Neural crest cell (in vitro differentiated cells): ENCODE results near the gene DDIAS. TPM values are rescaled to one million over a fixed set of nuclear protein-coding genes. Genes with fewer than 3 reads are reported as not detected.
"Not testable (repeated sequence)": the region's sequence is repeated elsewhere in the genome, so short reads cannot be mapped to it uniquely, and the experiment has no call there.

Source experiments
- DNase-seq: peaks from one replicate; pipeline ENCODE4 v3.0.0; 2021; ENCODE audit warnings: low read depth, mixed read lengths, low spot score
- H3K27ac Mint-ChIP-seq: one replicate; pipeline ENCODE4 v1.8.0; 2021; ENCODE audit warnings: mild to moderate bottlenecking, mixed read lengths; ENCODE audit not compliant: unreplicated experiment
- H3K27me3 Mint-ChIP-seq: 2 replicates; pipeline ENCODE4 v1.8.0; 2021; ENCODE audit warnings: low read depth, mild to moderate bottlenecking, mixed read lengths
- H3K36me3 Mint-ChIP-seq: 2 replicates; pipeline ENCODE4 v1.8.0; 2021; ENCODE audit warnings: low read depth, mild to moderate bottlenecking, mixed read lengths
- H3K4me1 Mint-ChIP-seq: 2 replicates; pipeline ENCODE4 v1.8.0; 2021; ENCODE audit warnings: mixed read lengths
- H3K4me3 Mint-ChIP-seq: one replicate; pipeline ENCODE4 v1.8.0; 2021; ENCODE audit warnings: mild to moderate bottlenecking, mixed read lengths
- H3K9me3 Mint-ChIP-seq: 2 replicates; pipeline ENCODE4 v1.8.0; 2021; ENCODE audit warnings: mixed read lengths
- long read RNA-seq: library from polyadenylated mRNA; unstranded; transcript quantifications from one replicate; pipeline ENCODE4 v2.0.0, GENCODE V29; 2020
- total RNA-seq: library from RNA; stranded (reverse); gene quantifications from 2 replicates; pipeline ENCODE4 v1.2.1, GENCODE V29; 2021
- TF ChIP-seq, protein P1 (sequence below): fragments of 200-600 bp; sonication (generic); conservative IDR thresholded peaks from 2 replicates; pipeline ENCODE4 v1.5.0; 2021; ENCODE audit warnings: antibody characterized with exemption, mild to moderate bottlenecking

Gene DDIAS, protein sequence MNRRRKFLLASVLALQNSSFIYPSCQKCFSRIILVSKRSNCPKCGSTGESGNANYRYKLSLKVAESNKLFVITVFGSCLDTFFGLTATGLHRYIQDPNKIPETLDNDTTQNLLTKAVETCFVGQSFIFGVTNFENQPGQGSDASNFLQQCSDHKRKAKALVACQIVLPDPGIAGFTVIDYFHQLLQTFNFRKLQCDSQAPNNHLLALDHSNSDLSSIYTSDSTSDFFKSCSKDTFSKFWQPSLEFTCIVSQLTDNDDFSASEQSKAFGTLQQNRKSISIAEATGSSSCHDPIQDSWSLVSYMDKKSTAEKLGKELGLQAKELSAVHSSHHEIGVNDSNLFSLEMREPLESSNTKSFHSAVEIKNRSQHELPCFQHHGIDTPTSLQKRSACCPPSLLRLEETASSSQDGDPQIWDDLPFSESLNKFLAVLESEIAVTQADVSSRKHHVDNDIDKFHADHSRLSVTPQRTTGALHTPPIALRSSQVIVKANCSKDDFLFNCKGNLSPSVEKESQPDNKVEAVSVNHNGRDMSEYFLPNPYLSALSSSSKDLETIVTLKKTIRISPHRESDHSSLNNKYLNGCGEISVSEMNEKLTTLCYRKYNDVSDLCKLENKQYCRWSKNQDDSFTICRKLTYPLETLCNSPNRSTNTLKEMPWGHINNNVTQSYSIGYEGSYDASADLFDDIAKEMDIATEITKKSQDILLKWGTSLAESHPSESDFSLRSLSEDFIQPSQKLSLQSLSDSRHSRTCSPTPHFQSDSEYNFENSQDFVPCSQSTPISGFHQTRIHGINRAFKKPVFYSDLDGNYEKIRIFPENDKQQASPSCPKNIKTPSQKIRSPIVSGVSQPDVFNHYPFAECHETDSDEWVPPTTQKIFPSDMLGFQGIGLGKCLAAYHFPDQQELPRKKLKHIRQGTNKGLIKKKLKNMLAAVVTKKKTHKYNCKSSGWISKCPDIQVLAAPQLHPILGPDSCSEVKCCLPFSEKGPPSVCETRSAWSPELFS
- 22.1 and 23.2 TPM in 2 replicates for total RNA-seq
- long read RNA-seq, transcript DDIAS-202 (5 exons, 607 nt): minor isoform, 26 of 100 reads
- long read RNA-seq, transcript DDIAS-211 (6 exons, 3,533 nt): major isoform, 50 of 100 reads
- long read RNA-seq, partial matches to known transcripts: 4 of 100 reads
- long read RNA-seq, other reads (novel, unspliced or antisense): 15 of 100 reads

DNA sequence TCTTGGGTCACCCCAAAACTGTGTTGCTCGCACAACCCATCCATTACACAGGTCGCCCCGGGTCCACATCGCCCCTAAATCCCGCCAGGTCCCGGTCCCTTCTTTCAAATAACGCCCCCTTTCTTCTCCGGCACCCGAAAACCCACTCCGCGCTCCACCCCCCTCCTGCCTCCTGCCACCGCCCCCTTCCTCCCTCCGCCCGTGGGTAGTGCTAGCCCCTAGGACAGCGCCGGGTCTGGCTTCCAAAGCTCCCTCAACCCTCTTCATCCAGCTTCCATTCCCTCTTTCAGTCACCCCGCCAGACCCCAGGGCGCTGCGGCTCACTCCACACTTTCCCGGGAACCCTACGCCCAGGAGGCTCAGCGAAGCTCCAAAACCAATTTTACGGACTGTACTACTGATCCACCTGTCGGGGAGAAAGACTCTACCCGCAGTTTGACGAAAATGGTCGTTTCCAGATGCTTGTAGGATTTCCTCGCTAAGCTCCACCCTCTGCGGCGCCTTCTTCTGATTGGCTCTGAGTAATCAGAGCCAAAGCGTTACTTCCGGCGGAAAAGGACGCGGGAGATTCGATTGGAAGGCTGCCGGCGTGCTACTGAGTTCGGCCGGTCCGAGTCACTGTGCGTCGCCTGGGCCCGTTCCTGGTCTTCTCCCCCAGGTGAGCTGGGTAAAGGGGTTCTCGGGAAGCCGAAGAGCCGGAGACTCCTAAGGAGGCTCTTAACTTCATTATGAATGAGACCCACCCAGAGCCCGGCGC lies at the start of gene DDIAS:
Gene DDIAS, plus strand, starts transcription at position 572 of the 757 bp plus-strand sequence. CDS start 13,003 bp downstream, outside the sequence.
- H3K27me3 Mint-ChIP-seq: no peaks in the 10 kb centered on the region
- TF ChIP-seq, protein P1, sequence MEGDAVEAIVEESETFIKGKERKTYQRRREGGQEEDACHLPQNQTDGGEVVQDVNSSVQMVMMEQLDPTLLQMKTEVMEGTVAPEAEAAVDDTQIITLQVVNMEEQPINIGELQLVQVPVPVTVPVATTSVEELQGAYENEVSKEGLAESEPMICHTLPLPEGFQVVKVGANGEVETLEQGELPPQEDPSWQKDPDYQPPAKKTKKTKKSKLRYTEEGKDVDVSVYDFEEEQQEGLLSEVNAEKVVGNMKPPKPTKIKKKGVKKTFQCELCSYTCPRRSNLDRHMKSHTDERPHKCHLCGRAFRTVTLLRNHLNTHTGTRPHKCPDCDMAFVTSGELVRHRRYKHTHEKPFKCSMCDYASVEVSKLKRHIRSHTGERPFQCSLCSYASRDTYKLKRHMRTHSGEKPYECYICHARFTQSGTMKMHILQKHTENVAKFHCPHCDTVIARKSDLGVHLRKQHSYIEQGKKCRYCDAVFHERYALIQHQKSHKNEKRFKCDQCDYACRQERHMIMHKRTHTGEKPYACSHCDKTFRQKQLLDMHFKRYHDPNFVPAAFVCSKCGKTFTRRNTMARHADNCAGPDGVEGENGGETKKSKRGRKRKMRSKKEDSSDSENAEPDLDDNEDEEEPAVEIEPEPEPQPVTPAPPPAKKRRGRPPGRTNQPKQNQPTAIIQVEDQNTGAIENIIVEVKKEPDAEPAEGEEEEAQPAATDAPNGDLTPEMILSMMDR: no peak
- H3K4me1 Mint-ChIP-seq: peaks cover 37% of the 10 kb centered on the region
- H3K36me3 Mint-ChIP-seq: no peaks in the 10 kb centered on the region
- H3K9me3 Mint-ChIP-seq: no peaks in the 10 kb centered on the region
- DNase-seq: peak; percentile 83
- H3K27ac Mint-ChIP-seq: peak within 1 kb of the TSS; percentile 95
- peak within 1 kb of the TSS; percentile 99 for H3K4me3 Mint-ChIP-seq

DNA sequence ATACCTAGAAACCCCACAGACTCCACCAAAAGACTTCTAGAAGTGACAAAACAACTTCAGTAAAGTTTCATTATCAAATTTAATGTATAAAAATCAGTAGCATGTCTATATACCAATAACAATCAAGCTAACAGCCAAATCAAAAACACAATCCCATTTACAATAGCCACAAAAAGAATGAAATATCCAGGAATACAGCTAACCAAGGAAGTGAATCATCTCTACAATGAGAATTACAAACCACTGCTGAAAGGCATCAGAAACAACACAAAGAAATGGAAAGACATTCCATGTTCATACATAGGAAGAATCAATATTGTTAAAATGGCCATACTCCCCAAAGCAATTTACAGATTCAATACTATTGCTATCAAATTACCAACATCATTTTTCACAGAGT lies 47.3 kb upstream of the DDIAS start:
- Mint-ChIP-seq H3K36me3 (peaks cover 18% of the 10 kb centered on the region), H3K9me3 (peaks cover 7% of the 10 kb centered on the region), H3K27ac (no peak overlapping the region), H3K4me1 (peaks cover 4% of the 10 kb centered on the region), H3K27me3 (no peaks in the 10 kb centered on the region), H3K4me3 (no peak overlapping the region)
- no peak for DNase-seq
- TF ChIP-seq, protein P1: no peak

DNA sequence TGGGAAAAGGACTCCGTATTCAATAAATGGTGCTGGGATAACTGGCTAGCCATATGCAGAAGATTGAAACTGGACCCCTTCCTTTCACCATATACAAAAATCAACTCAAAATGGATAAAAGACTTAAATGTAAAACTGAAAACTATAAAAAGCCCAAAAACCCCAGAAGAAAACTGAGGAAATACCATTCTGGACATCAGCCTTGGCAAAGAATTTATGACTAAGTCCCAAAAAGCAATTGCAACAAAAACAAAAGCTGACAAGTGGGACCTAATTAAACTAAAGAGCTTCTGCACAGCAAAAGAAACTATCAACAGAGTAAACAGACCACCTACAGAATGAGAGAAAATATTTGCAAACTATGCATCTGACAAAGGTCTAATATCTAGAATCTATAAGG lies 46.6 kb upstream of the DDIAS start:
- H3K4me3 Mint-ChIP-seq, DNase-seq, H3K27me3 Mint-ChIP-seq, H3K27ac Mint-ChIP-seq, H3K4me1 Mint-ChIP-seq, H3K9me3 Mint-ChIP-seq: not testable (repeated sequence)
- H3K36me3 Mint-ChIP-seq: peaks cover 18% of the 10 kb centered on the region

DNA sequence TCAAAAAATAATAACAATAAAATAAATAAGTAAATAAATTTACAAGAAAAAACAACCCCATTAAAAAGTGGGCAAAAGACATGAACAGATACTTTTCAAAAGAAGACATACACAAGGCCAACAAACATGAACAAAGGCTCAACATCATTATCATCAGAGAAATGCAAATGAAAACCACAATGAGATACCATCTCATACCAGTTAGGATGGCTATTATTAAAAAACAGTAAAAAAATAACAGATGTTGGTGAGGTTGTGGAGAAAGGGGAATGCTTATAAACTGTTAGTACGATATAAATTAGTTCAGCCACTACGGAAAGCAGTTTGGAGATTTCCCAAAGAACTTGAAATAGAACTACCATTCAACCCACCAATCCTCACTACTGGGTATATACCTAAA lies 45.9 kb upstream of the DDIAS start:
- no peak for DNase-seq
- Mint-ChIP-seq H3K4me3 (no peak overlapping the region), H3K27ac (no peak overlapping the region), H3K36me3 (peaks cover 18% of the 10 kb centered on the region), H3K9me3 (peaks cover 7% of the 10 kb centered on the region), H3K27me3 (no peaks in the 10 kb centered on the region), H3K4me1 (no peaks in the 10 kb centered on the region)
- TF ChIP-seq, protein P1: no peak

DNA sequence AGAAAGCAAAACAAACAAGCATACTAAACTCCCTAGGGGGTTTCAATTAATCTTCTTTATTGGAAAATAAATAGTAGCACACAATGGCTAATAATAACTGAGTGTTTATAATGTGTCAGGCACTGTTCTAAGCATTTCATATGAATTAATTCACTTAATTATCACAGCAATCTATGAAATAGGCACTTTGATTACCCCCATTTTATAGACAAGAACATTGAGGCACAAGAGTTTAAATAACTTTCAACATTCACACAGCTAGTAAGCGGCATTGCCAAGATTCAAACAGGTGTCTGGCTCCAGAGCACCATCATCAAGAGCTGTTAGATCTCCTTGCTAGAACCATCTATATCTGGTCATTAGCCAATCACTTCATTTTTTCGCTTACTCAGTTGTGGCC lies 44.4 kb upstream of the DDIAS start:
- no peaks in the 10 kb centered on the region for H3K4me1 Mint-ChIP-seq
- no peak overlapping the region for H3K4me3 Mint-ChIP-seq
- H3K27ac Mint-ChIP-seq: no peak overlapping the region
- H3K9me3 Mint-ChIP-seq: peaks cover 7% of the 10 kb centered on the region
- no peaks in the 10 kb centered on the region for H3K27me3 Mint-ChIP-seq
- DNase-seq: no peak
- peaks cover 18% of the 10 kb centered on the region for H3K36me3 Mint-ChIP-seq
- TF ChIP-seq, protein P1: no peak
